ENCODE results near the gene CCDC9B. TPM values are rescaled to one million over a fixed set of nuclear protein-coding genes. Genes with fewer than 3 reads are reported as not detected.

The CCDC9B gene
- total RNA-seq, 1 experiment from 2014 or later, result 56.1 TPM

GRCh38 chr15:40289140-40289775 lies 51.5 kb downstream of the CCDC9B start:
- TF ChIP-seq CTCF (conservative IDR thresholded peaks at IDR 0.05; ENCODE audit: low read depth, low read length) (peak; percentile 21; the same call in 1 of the 2 replicates), EZH2phosphoT487 (IDR thresholded peaks at IDR 0.05; ENCODE audit: borderline replicate concordance, low read length) (no peak), EZH2 (IDR thresholded peaks at IDR 0.05; ENCODE audit: low read length, unreplicated experiment) (no peak)
- Histone ChIP-seq H3K4me1 (ENCODE audit: insufficient read depth, low read length) (no peaks in the 10 kb centered on the region; the same call in 1 of the 2 replicates), H3F3A (ENCODE audit: low read length, unreplicated experiment) (no peaks in the 10 kb centered on the region), H3K9me3 (ENCODE audit: low read length) (no peaks in the 10 kb centered on the region), H2AFZ (ENCODE audit: low read length) (no peak overlapping the region), H3K36me3 (ENCODE audit: low read depth, low read length) (no peaks in the 10 kb centered on the region), H3K79me2 (ENCODE audit: low read length) (no peaks in the 10 kb centered on the region), H3K27me3 (ENCODE audit: low read length) (no peaks in the 10 kb centered on the region), H4K20me1 (ENCODE audit: low read length) (no peaks in the 10 kb centered on the region), H3K27ac (ENCODE audit: low read length) (no peak overlapping the region), H3K4me3 (ENCODE audit: low read length) (no peak overlapping the region), H3K9me2 (replicated peaks; ENCODE audit: low read length) (no peaks in the 10 kb centered on the region), H3K9ac (ENCODE audit: low read length) (no peak overlapping the region), H3K4me2 (ENCODE audit: low read length) (no peak overlapping the region)
- BruUV-seq (replicated peaks), result no TSS peak
- peak; percentile 39 for ATAC-seq
- ChIA-PET POLR2A (ENCODE audit: unreplicated experiment) (no interaction called here), CTCF (interaction anchor here (0.6 to 1.1 kb wide), 5 partner anchors 20 to 606 kb away, joined by 3 read pairs; no protein-coding TSS in a partner anchor)
- peak; percentile 61 for DNase-seq
- intact Hi-C loops (cut with micrococcal nuclease), result no loop called here

GRCh38 chr15:40287968-40288367 lies 52.8 kb downstream of the CCDC9B start:
- DNase-seq, result no peak
- no peak overlapping the region for H3K27ac ChIP-seq (ENCODE audit: low read length)
- no peak for ATAC-seq
- BruUV-seq (replicated peaks), result no TSS peak
- H3K4me1 ChIP-seq (ENCODE audit: insufficient read depth, low read length), result no peaks in the 10 kb centered on the region; the same call in 1 of the 2 replicates
- TF ChIP-seq EZH2phosphoT487 (IDR thresholded peaks at IDR 0.05; ENCODE audit: borderline replicate concordance, low read length), result no peak
- no peak for TF ChIP-seq EZH2 (IDR thresholded peaks at IDR 0.05; ENCODE audit: low read length, unreplicated experiment)
- no peak for TF ChIP-seq CTCF (conservative IDR thresholded peaks at IDR 0.05; ENCODE audit: low read depth, low read length)
- ChIA-PET CTCF (no interaction called here), POLR2A (ENCODE audit: unreplicated experiment) (no interaction called here)
- no peak overlapping the region for H2AFZ ChIP-seq (ENCODE audit: low read length)
- no peaks in the 10 kb centered on the region for H3K79me2 ChIP-seq (ENCODE audit: low read length)
- no peaks in the 10 kb centered on the region for H3K9me3 ChIP-seq (ENCODE audit: low read length)
- H3K27me3 ChIP-seq (ENCODE audit: low read length), result no peaks in the 10 kb centered on the region
- intact Hi-C loops (cut with micrococcal nuclease), result no loop called here
- no peaks in the 10 kb centered on the region for H3F3A ChIP-seq (ENCODE audit: low read length, unreplicated experiment)
- H3K9ac ChIP-seq (ENCODE audit: low read length), result no peak overlapping the region
- H3K9me2 ChIP-seq (replicated peaks; ENCODE audit: low read length), result no peaks in the 10 kb centered on the region
- H3K4me2 ChIP-seq (ENCODE audit: low read length), result no peak overlapping the region
- no peaks in the 10 kb centered on the region for H3K36me3 ChIP-seq (ENCODE audit: low read depth, low read length)
- no peak overlapping the region for H3K4me3 ChIP-seq (ENCODE audit: low read length)
- no peaks in the 10 kb centered on the region for H4K20me1 ChIP-seq (ENCODE audit: low read length)

GRCh38 chr15:40287505-40287904 lies 53.2 kb downstream of the CCDC9B start:
- CTCF ChIA-PET, result no interaction called here
- DNase-seq (no peak), ATAC-seq (no peak)
- H3K9me2 ChIP-seq (replicated peaks; ENCODE audit: low read length), result no peaks in the 10 kb centered on the region
- BruUV-seq (replicated peaks), result no TSS peak
- no peaks in the 10 kb centered on the region for H3F3A ChIP-seq (ENCODE audit: low read length, unreplicated experiment)
- POLR2A ChIA-PET (ENCODE audit: unreplicated experiment), result no interaction called here
- no peak overlapping the region for H2AFZ ChIP-seq (ENCODE audit: low read length)
- H3K9me3 ChIP-seq (ENCODE audit: low read length), result no peaks in the 10 kb centered on the region
- H3K27ac ChIP-seq (ENCODE audit: low read length), result no peak overlapping the region
- no peaks in the 10 kb centered on the region for H3K27me3 ChIP-seq (ENCODE audit: low read length)
- TF ChIP-seq EZH2 (IDR thresholded peaks at IDR 0.05; ENCODE audit: low read length, unreplicated experiment), result no peak
- TF ChIP-seq CTCF (conservative IDR thresholded peaks at IDR 0.05; ENCODE audit: low read depth, low read length), result no peak
- TF ChIP-seq EZH2phosphoT487 (IDR thresholded peaks at IDR 0.05; ENCODE audit: borderline replicate concordance, low read length), result no peak
- intact Hi-C loops (cut with micrococcal nuclease), result no loop called here
- no peak overlapping the region for H3K4me3 ChIP-seq (ENCODE audit: low read length)
- H3K9ac ChIP-seq (ENCODE audit: low read length), result no peak overlapping the region
- no peaks in the 10 kb centered on the region for H3K79me2 ChIP-seq (ENCODE audit: low read length)
- H3K36me3 ChIP-seq (ENCODE audit: low read depth, low read length), result no peaks in the 10 kb centered on the region
- no peak overlapping the region for H3K4me2 ChIP-seq (ENCODE audit: low read length)
- H4K20me1 ChIP-seq (ENCODE audit: low read length), result no peaks in the 10 kb centered on the region
- H3K4me1 ChIP-seq (ENCODE audit: insufficient read depth, low read length), result no peaks in the 10 kb centered on the region; the same call in 1 of the 2 replicates
